OCI-M1 (cell line): ENCODE results near the gene ATP5ME.
"Not testable (repeated sequence)": the region's sequence is repeated elsewhere in the genome, so short reads cannot be mapped to it uniquely, and the experiment has no call there.

Experiments used
- DNase-seq: peaks from one replicate; lab custom pipeline; 2025; lab: John Stamatoyannopoulos, UW

The ATP5ME gene

GRCh38 chr4:635066-635835 is 38.8 kb downstream of the ATP5ME start:
- DNase-seq: not testable (repeated sequence)

- no peak for DNase-seq
These were observed 39.5 kb downstream of the ATP5ME start for GRCh38 chr4:634599-634985.

- no peak for DNase-seq
These were observed 40.0 kb downstream of the ATP5ME start for GRCh38 chr4:633976-634598.

- DNase-seq: no peak
These were observed 40.7 kb downstream of the ATP5ME start for GRCh38 chr4:633406-633805.

GRCh38 chr4:632926-633325 is 41.1 kb downstream of the ATP5ME start:
- no peak for DNase-seq

GRCh38 chr4:632196-632790 is 41.8 kb downstream of the ATP5ME start:
- no peak for DNase-seq

- DNase-seq: no peak
These were observed 43.4 kb downstream of the ATP5ME start for GRCh38 chr4:630656-631055.

GRCh38 chr4:629915-630641 is 44.0 kb downstream of the ATP5ME start:
- DNase-seq: no peak

GRCh38 chr4:629636-629914 is 44.5 kb downstream of the ATP5ME start:
- no peak for DNase-seq

- no peak for DNase-seq
These were observed 45.0 kb downstream of the ATP5ME start for GRCh38 chr4:628821-629635.

- no peak for DNase-seq
These were observed 45.8 kb downstream of the ATP5ME start for GRCh38 chr4:628311-628741.

GRCh38 chr4:627347-628125 is 46.5 kb downstream of the ATP5ME start:
- no peak for DNase-seq

- no peak for DNase-seq
These were observed 47.6 kb downstream of the ATP5ME start for GRCh38 chr4:626201-627091.

GRCh38 chr4:625631-626161 is 48.4 kb downstream of the ATP5ME start:
- DNase-seq: no peak

GRCh38 chr4:624705-625590 is 49.1 kb downstream of the ATP5ME start, which contains the start of gene PDE6B:
PDE6B (plus strand) TSS chr4:625573; CDS start chr4:625627, 54 bp downstream.
- no peak for DNase-seq

GRCh38 chr4:623914-624566 is 50.0 kb downstream of the ATP5ME start:
- no peak for DNase-seq

GRCh38 chr4:622996-623913 is 50.8 kb downstream of the ATP5ME start:
- no peak for DNase-seq
